CD4-positive, alpha-beta T cell (primary cell): ENCODE measurements around the gene CEP70. TPM values are rescaled to one million over a fixed set of nuclear protein-coding genes. Genes with fewer than 3 reads are reported as not detected.
"Not testable (repeated sequence)": the region's sequence is repeated elsewhere in the genome, so short reads cannot be mapped to it uniquely, and the experiment has no call there.

ENCODE experiments used
- ATAC-seq: fragments of 200-7000 bp; cut with Tn5 transposase; one replicate; pipeline ENCODE4 v1.10.0; 2022; ENCODE audit warnings: mild to moderate bottlenecking; ENCODE audit not compliant: poor library complexity
- CTCF ChIA-PET: fragments of 350-600 bp; sonication (Branson Sonifier 250); formaldehyde crosslinking; loops from one replicate; lab custom pipeline; 2021; ENCODE audit warnings: antibody characterized with exemption, inconsistent platforms; lab: Charles Lee
- POLR2A ChIA-PET: fragments of 350-600 bp; sonication (Branson Sonifier 250); formaldehyde crosslinking; loops from one replicate; lab custom pipeline; 2021; ENCODE audit warnings: antibody characterized with exemption, inconsistent platforms; lab: Charles Lee
- DNase-seq, 14 experiments: peaks; one replicate each; pipeline ENCODE4 v3.0.0-alpha.2; 2013 to 2020; ENCODE audit warnings: mixed read lengths in 2 of 14
- H3K27ac ChIP-seq, 2 donors: one replicate each; pipeline versions ENCODE4 v1.5.1 to v1.7.0; 2013; ENCODE audit warnings: low read length in 2 of 2, low read depth in 1 of 2, mild to moderate bottlenecking in 1 of 2
- H3K27me3 ChIP-seq, 2 experiments: 1 replicate in 1 of 2; 2 replicates in 1 of 2; pipeline versions ENCODE4 v1.6.1 to v1.7.0; 2013; ENCODE audit warnings: low read length in 2 of 2, control low read depth in 1 of 2, mild to moderate bottlenecking in 1 of 2, moderate library complexity in 1 of 2; ENCODE audit not compliant: insufficient read depth in 2 of 2, control insufficient read depth in 1 of 2
- H3K36me3 ChIP-seq: one replicate; pipeline ENCODE4 v1.6.1; 2013; ENCODE audit warnings: low read length, control low read depth; ENCODE audit not compliant: insufficient read depth
- H3K4me1 ChIP-seq: one replicate; pipeline ENCODE4 v1.6.1; 2013; ENCODE audit warnings: low read length, control low read depth; ENCODE audit not compliant: insufficient read depth
- H3K4me3 ChIP-seq: one replicate; pipeline ENCODE4 v1.5.1; 2013; ENCODE audit warnings: mild to moderate bottlenecking, low read length, moderate library complexity
- H3K9me3 ChIP-seq, 2 experiments: 1 replicate in 1 of 2; 2 replicates in 1 of 2; pipeline versions ENCODE4 v1.6.1 to v1.7.0; 2013; ENCODE audit warnings: low read length in 2 of 2, mild to moderate bottlenecking in 2 of 2, control low read depth in 1 of 2, moderate library complexity in 1 of 2; ENCODE audit not compliant: control insufficient read depth in 1 of 2, insufficient read depth in 1 of 2
- H3K27ac Mint-ChIP-seq: one replicate; pipeline ENCODE4 v1.8.0; 2020; ENCODE audit warnings: mixed read lengths
- H3K27me3 Mint-ChIP-seq: one replicate; pipeline ENCODE4 v1.8.0; 2021; ENCODE audit warnings: mixed read lengths
- H3K36me3 Mint-ChIP-seq: one replicate; pipeline ENCODE4 v1.8.0; 2021; ENCODE audit warnings: low read depth, mixed read lengths
- H3K4me1 Mint-ChIP-seq: one replicate; pipeline ENCODE4 v1.8.0; 2021; ENCODE audit warnings: low read depth, mixed read lengths
- H3K4me3 Mint-ChIP-seq: one replicate; pipeline ENCODE4 v1.8.0; 2020; ENCODE audit warnings: mild to moderate bottlenecking, mixed read lengths
- H3K9me3 Mint-ChIP-seq: one replicate; pipeline ENCODE4 v1.8.0; 2020; ENCODE audit warnings: mixed read lengths
- intact Hi-C, 2 experiments: fragments of 100-400 bp; cut with DNase I in 1 of 2; cut with micrococcal nuclease in 1 of 2; formaldehyde crosslinking; loops; one replicate each; pipeline versions ENCODE4 v1.15.1 to v1.9.0; 2023 to 2025; cut with DNase I, micrococcal nuclease
- total RNA-seq, 174 experiments: library from RNA in 2 of 174; stranded (reverse) in 2 of 174; gene quantifications; one replicate each; pipeline ENCODE4 v1.2.3 and lab custom pipeline; 2021 to 2026
- TF ChIP-seq, protein P1 (sequence below): fragments of 200-600 bp; IDR thresholded peaks from one replicate; pipeline ENCODE4 v1.8.0; 2022; ENCODE audit warnings: antibody characterized with exemption, mild to moderate bottlenecking

Gene CEP70
- total RNA-seq, 2 experiments from 2014 or later, result 21.5 to 23.0 TPM

GRCh38 chr3:138559134-138559533 is 34.9 kb downstream of the CEP70 start:
- H3K36me3 Mint-ChIP-seq, result peaks cover 98% of the 10 kb centered on the region
- H3K4me1 Mint-ChIP-seq, result no peaks in the 10 kb centered on the region
- no peak overlapping the region for H3K4me3 Mint-ChIP-seq
- no peak overlapping the region for H3K4me3 ChIP-seq
- H3K9me3 ChIP-seq, result peaks cover 11 to 34% of the 10 kb centered on the region in 2 experiments
- ATAC-seq, result no peak
- no peak for DNase-seq
- peaks cover 8% of the 10 kb centered on the region for H3K9me3 Mint-ChIP-seq
- ChIA-PET POLR2A (no interaction called here), CTCF (no interaction called here)
- TF ChIP-seq, protein P1, sequence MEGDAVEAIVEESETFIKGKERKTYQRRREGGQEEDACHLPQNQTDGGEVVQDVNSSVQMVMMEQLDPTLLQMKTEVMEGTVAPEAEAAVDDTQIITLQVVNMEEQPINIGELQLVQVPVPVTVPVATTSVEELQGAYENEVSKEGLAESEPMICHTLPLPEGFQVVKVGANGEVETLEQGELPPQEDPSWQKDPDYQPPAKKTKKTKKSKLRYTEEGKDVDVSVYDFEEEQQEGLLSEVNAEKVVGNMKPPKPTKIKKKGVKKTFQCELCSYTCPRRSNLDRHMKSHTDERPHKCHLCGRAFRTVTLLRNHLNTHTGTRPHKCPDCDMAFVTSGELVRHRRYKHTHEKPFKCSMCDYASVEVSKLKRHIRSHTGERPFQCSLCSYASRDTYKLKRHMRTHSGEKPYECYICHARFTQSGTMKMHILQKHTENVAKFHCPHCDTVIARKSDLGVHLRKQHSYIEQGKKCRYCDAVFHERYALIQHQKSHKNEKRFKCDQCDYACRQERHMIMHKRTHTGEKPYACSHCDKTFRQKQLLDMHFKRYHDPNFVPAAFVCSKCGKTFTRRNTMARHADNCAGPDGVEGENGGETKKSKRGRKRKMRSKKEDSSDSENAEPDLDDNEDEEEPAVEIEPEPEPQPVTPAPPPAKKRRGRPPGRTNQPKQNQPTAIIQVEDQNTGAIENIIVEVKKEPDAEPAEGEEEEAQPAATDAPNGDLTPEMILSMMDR, result no peak
- H3K36me3 ChIP-seq, result peaks cover 3% of the 10 kb centered on the region
- no peak overlapping the region for H3K27ac ChIP-seq
- H3K27ac Mint-ChIP-seq, result no peak overlapping the region
- H3K27me3 Mint-ChIP-seq, result no peaks in the 10 kb centered on the region
- H3K4me1 ChIP-seq, result no peaks in the 10 kb centered on the region
- intact Hi-C loops, result no loop called here
- H3K27me3 ChIP-seq, result no peaks in the 10 kb centered on the region

- ATAC-seq, DNase-seq: not testable (repeated sequence)
These were observed 39.3 kb downstream of the CEP70 start for GRCh38 chr3:138554775-138555174.

GRCh38 chr3:138550958-138551357 is 43.1 kb downstream of the CEP70 start:
- H3K27me3 ChIP-seq, H3K27ac ChIP-seq, H3K4me1 Mint-ChIP-seq, CTCF ChIA-PET, DNase-seq, POLR2A ChIA-PET, H3K4me3 ChIP-seq, H3K4me1 ChIP-seq, H3K27ac Mint-ChIP-seq, ATAC-seq, intact Hi-C loops, H3K27me3 Mint-ChIP-seq, H3K4me3 Mint-ChIP-seq: not testable (repeated sequence)
- H3K9me3 Mint-ChIP-seq, result peaks cover 21% of the 10 kb centered on the region
- H3K9me3 ChIP-seq, result peaks cover 29% of the 10 kb centered on the region in 2 experiments
- H3K36me3 Mint-ChIP-seq, result peaks cover 100% of the 10 kb centered on the region
- peaks cover 27% of the 10 kb centered on the region for H3K36me3 ChIP-seq

More at GRCh38 chr3:138554775-138555174, 39.3 kb downstream of the CEP70 start:
- H3K4me3 Mint-ChIP-seq, H3K36me3 ChIP-seq, H3K9me3 Mint-ChIP-seq, H3K27ac ChIP-seq, H3K4me1 ChIP-seq, H3K4me1 Mint-ChIP-seq, H3K27me3 ChIP-seq, POLR2A ChIA-PET, H3K27me3 Mint-ChIP-seq, H3K4me3 ChIP-seq, intact Hi-C loops, H3K27ac Mint-ChIP-seq: not testable (repeated sequence)
- CTCF ChIA-PET, result interaction anchor here (1.2 kb wide), 1 partner anchor 9 kb away, joined by 3 read pairs; no protein-coding TSS in a partner anchor
- H3K36me3 Mint-ChIP-seq, result peaks cover 99% of the 10 kb centered on the region
- peaks cover 11 to 29% of the 10 kb centered on the region in 2 experiments for H3K9me3 ChIP-seq

DNA sequence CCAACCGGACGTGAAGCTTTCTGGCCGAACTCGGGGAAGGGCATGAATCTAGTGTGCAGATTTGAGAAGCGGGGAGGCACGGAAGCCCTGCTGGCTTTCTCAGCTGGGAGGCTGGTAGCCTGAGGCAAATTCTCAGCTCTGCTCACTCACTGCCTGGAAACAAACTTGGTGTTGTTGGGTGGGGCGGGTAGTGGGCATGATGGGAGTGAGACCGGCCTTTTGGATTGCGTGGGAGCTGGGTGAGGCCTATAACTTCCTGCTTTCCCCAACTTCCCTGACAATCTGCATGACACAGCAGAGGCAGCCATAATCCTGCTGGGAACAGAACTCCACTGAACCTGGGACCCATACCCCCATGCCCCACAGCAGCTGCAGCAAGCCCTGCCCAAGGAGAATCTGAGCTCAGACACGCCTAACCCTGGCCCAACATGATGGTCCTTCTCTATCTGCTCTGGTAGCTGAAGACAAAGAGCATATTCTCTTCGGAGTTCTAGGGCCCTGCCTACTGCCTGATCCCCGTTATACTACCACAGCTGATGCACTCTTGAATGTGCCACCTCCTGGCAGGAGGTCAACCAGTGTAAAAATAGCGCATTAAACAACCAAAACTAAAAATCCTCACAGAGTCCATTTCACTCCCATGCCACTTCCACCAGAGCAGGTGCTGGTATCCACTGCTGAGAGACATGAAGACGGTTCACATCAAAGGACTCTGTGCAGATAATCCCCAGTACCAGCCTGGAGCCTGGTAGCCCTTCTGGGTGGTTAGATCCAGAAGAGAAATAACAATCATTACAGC is 44.7 kb downstream of the CEP70 start:
- TF ChIP-seq, protein P1, result no peak
- POLR2A ChIA-PET, result no interaction called here
- CTCF ChIA-PET, result no interaction called here

More for the DNA sequence above, 44.7 kb downstream of the CEP70 start:
- H3K4me3 Mint-ChIP-seq, result no peak overlapping the region
- H3K4me1 Mint-ChIP-seq, result no peaks in the 10 kb centered on the region
- H3K27me3 ChIP-seq, result no peaks in the 10 kb centered on the region
- no peak overlapping the region for H3K4me3 ChIP-seq
- intact Hi-C loops, result no loop called here
- no peaks in the 10 kb centered on the region for H3K27me3 Mint-ChIP-seq
- no peak for ATAC-seq
- peaks cover 100% of the 10 kb centered on the region for H3K36me3 Mint-ChIP-seq
- no peaks in the 10 kb centered on the region for H3K4me1 ChIP-seq
- peaks cover 27 to 41% of the 10 kb centered on the region in 2 experiments for H3K9me3 ChIP-seq
- H3K27ac Mint-ChIP-seq, result no peak overlapping the region
- peaks cover 23% of the 10 kb centered on the region for H3K9me3 Mint-ChIP-seq
- peaks cover 32% of the 10 kb centered on the region for H3K36me3 ChIP-seq
- DNase-seq, result no peak
- no peak overlapping the region for H3K27ac ChIP-seq
